Heart left ventricle (tissue), 16 donors: ENCODE data around the gene ARMH3. TPM values are rescaled to one million over a fixed set of nuclear protein-coding genes. Genes with fewer than 3 reads are reported as not detected.

Experiments
- ATAC-seq, 4 donors: fragments of 200-7000 bp; cut with Tn5 transposase; one replicate each; pipeline ENCODE4 v1.9.1; 2020 to 2022; ENCODE audit warnings: moderate library complexity in 4 of 4, mild to moderate bottlenecking in 3 of 4, moderate number of reproducible peaks in 1 of 4
- DNase-seq, 5 donors: peaks; one replicate each; pipeline ENCODE4 v3.0.0-alpha.2; 2020
- H3K27ac ChIP-seq, 12 donors: fragments of 200-600 bp; sonication (generic) in 4 of 12; one replicate each; pipeline versions ENCODE4 v1.5.0 to v1.8.0; 2016 to 2022; ENCODE audit warnings: mild to moderate bottlenecking in 2 of 12
- H3K27me3 ChIP-seq, 9 donors: fragments of 200-600 bp; sonication (generic) in 2 of 9; one replicate each; pipeline versions ENCODE4 v1.5.1 to v1.8.0; 2016 to 2022; ENCODE audit warnings: mild to moderate bottlenecking in 3 of 9
- H3K36me3 ChIP-seq, 9 donors: fragments of 200-600 bp; sonication (generic) in 2 of 9; one replicate each; pipeline versions ENCODE4 v1.5.0 to v1.8.0; 2018 to 2022; ENCODE audit warnings: mild to moderate bottlenecking in 2 of 9
- H3K4me1 ChIP-seq, 12 donors: fragments of 200-600 bp; sonication (generic) in 4 of 12; one replicate each; pipeline versions ENCODE4 v1.5.0 to v1.8.0; 2016 to 2022; ENCODE audit warnings: mild to moderate bottlenecking in 3 of 12
- H3K4me3 ChIP-seq, 12 donors: fragments of 200-600 bp; sonication (generic) in 4 of 12; one replicate each; pipeline versions ENCODE4 v1.5.0 to v1.8.0; 2017 to 2022; ENCODE audit warnings: mild to moderate bottlenecking in 9 of 12, moderate library complexity in 4 of 12
- H3K9me3 ChIP-seq, 12 donors: fragments of 200-600 bp; sonication (generic) in 4 of 12; one replicate each; pipeline versions ENCODE4 v1.5.0 to v1.8.0; 2016 to 2022; ENCODE audit warnings: mild to moderate bottlenecking in 1 of 12
- CTCF ChIP-seq, 12 donors: fragments of 200-600 bp; sonication (generic) in 4 of 12; IDR thresholded peaks; one replicate each; pipeline versions ENCODE4 v1.5.0 to v1.8.0; 2018 to 2022; ENCODE audit warnings: antibody characterized with exemption in 12 of 12, mild to moderate bottlenecking in 5 of 12
- POLR2A ChIP-seq, 2 donors: fragments of 450-650 bp; IDR thresholded peaks; one replicate each; pipeline ENCODE4 v1.6.1; 2017; ENCODE audit warnings: antibody characterized with exemption in 2 of 2, mild to moderate bottlenecking in 2 of 2, moderate library complexity in 2 of 2
- WGBS, 4 donors: extraction: QIAGEN DNeasy Blood & Tissue Kit in 2 of 4; methylation state at CpG; one replicate each; pipeline versions ENCODE4 v1.1.5 to v1.1.7; 2013 to 2018; 5-methylcytosine and 5-hydroxymethylcytosine counted together
- intact Hi-C, 10 donors: fragments of 100-400 bp; cut with DNase I; formaldehyde crosslinking; loops; one replicate each; pipeline versions ENCODE4 v1.11.1 to v1.14.2; 2022
- polyA plus RNA-seq, 2 donors: library from polyadenylated mRNA; stranded (reverse); fragments of 200-250 nt; gene quantifications; one replicate each; pipeline ENCODE4 v1.2.3, GENCODE V29; 2013
- total RNA-seq, 9 donors: library from RNA; depleted of rRNA in 2 of 9; stranded (reverse); fragments of >200 nt in 2 of 9; fragmentation: NEBNext Ultra II Directional in 3 of 9; extraction: Animal tissue kit (Norgen Biotek cat#: 25700) in 3 of 9; gene quantifications; one replicate each; pipeline versions ENCODE4 v1.1.0 to v1.2.4, GENCODE V29; 2016 to 2023
- donor health status: ischemic (EF 13 %, LVEDD 7.1; RV severe dilation, severe dysfunction).
- donor health status: healthy with polysubstance abuse.
- donor health status: DM: no; HTN: yes; CAD: no.
- donor health status: DM: no; HTN: no; CAD: no.
- donor health status: ischemic (EF 25% LVEDD 6.9; RV normal size, moderate dysfunction).
- donor health status: ischemic (EF 25% LVEDD 5.7; RV mildly dilated, moderate dysfunction).
- donor health status: healthy.
- donor health status: DM: yes; HTN: yes; CAD: no.
- donor health status: ischemic (EF 35%, LVEDD 5.7; RV mildly dilated, moderate dysfunction).
- donor health status: nonischemic (EF 11% LVEDD 7.7; RV severe dilation, severe dysfunction).
- donor health status: DM: yes; HTN: yes; CAD: no.
- donor health status: PGD.
- donor health status: ischemic (EF 29% LVEDD 5.4; RV normal size, mild dysfunction).
- donor health status: nonischemic (EF 23%, LVEDD 6.1; RV moderate dilation, normal function).

ARMH3 gene
- total and polyA plus RNA-seq, 11 donors: 28.5 to 84.2 (median 43.9) TPM

- WGBS, 4 donors: 47 to 57% (median 53%) methylated on average over 5 of the region's 5 CpGs
- H3K9me3 ChIP-seq: no peaks in the 10 kb centered on the region
- H3K4me1 ChIP-seq: peaks cover 0 to 53% (median 12%) of the 10 kb centered on the region in 12 donors
- no peak overlapping the region for H3K4me3 ChIP-seq
- no peak for TF ChIP-seq CTCF (IDR thresholded peaks at IDR 0.05)
- no peak for TF ChIP-seq POLR2A (IDR thresholded peaks at IDR 0.05)
- peak in 4 of 5 donors; percentile 57 to 82 (median 66) for DNase-seq
- no peaks in the 10 kb centered on the region for H3K27me3 ChIP-seq
- H3K27ac ChIP-seq: peak overlapping the region; percentile 73 to 95 (median 87)
- intact Hi-C loops: loop anchor here in 3 of 10 donors (2.0 to 10.0 kb wide), 2 partner anchors 23 to 67 kb away; no protein-coding TSS in a partner anchor
- H3K36me3 ChIP-seq: peaks cover 0 to 30% (median 7%) of the 10 kb centered on the region in 9 donors
- ATAC-seq: peak; percentile 88 to 93 (median 92)
These were observed 94.1 kb downstream of the ARMH3 start for GRCh38 chr10:101961591-101962498.

- H3K27ac ChIP-seq: peak overlapping the region; percentile 73 to 95 (median 87)
- H3K4me3 ChIP-seq: no peak overlapping the region
- H3K36me3 ChIP-seq: peaks cover 0 to 35% (median 15%) of the 10 kb centered on the region in 9 donors
- no peaks in the 10 kb centered on the region for H3K9me3 ChIP-seq
- intact Hi-C loops: loop anchor here in 3 of 10 donors (2.0 to 10.0 kb wide), 2 partner anchors 22 to 66 kb away; no protein-coding TSS in a partner anchor
- peaks cover 0 to 48% (median 11%) of the 10 kb centered on the region in 12 donors for H3K4me1 ChIP-seq
- no peak for DNase-seq
- no peaks in the 10 kb centered on the region for H3K27me3 ChIP-seq
- 55 to 66% (median 65%) methylated on average over 6 of the region's 6 CpGs for WGBS, 4 donors
- TF ChIP-seq POLR2A (IDR thresholded peaks at IDR 0.05): no peak
- TF ChIP-seq CTCF (IDR thresholded peaks at IDR 0.05): no peak
- ATAC-seq: peak in 2 of 4 donors; percentile 23 to 26
These were observed 95.0 kb downstream of the ARMH3 start for GRCh38 chr10:101960879-101961395.

GRCh38 chr10:101959346-101959916 is 96.5 kb downstream of the ARMH3 start:
- no peak for TF ChIP-seq POLR2A (IDR thresholded peaks at IDR 0.05)
- TF ChIP-seq CTCF (IDR thresholded peaks at IDR 0.05): no peak
- 85 to 93% (median 87%) methylated on average over 8 of the region's 8 CpGs for WGBS, 4 donors
- DNase-seq: no peak
- Histone ChIP-seq H3K27ac (peak overlapping the region in 7 of 12 donors; percentile 16 to 91 (median 88)), H3K36me3 (peaks cover 0 to 46% (median 27%) of the 10 kb centered on the region in 9 donors), H3K4me3 (no peak overlapping the region), H3K9me3 (no peaks in the 10 kb centered on the region), H3K4me1 (peaks cover 0 to 38% (median 8%) of the 10 kb centered on the region in 12 donors), H3K27me3 (no peaks in the 10 kb centered on the region)
- intact Hi-C loops: no loop called here
- ATAC-seq: no peak

- Histone ChIP-seq H3K4me1 (peaks cover 0 to 38% (median 8%) of the 10 kb centered on the region in 12 donors), H3K27me3 (no peaks in the 10 kb centered on the region), H3K36me3 (peaks cover 0 to 53% (median 33%) of the 10 kb centered on the region in 9 donors), H3K27ac (peak overlapping the region in 3 of 12 donors; percentile 87 to 90 (median 88)), H3K4me3 (no peak overlapping the region), H3K9me3 (no peaks in the 10 kb centered on the region)
- intact Hi-C loops: no loop called here
- 74 to 89% (median 80%) methylated on average over 1 of the region's 1 CpG for WGBS, 4 donors
- TF ChIP-seq POLR2A (IDR thresholded peaks at IDR 0.05) (no peak), CTCF (IDR thresholded peaks at IDR 0.05) (no peak)
- ATAC-seq (no peak), DNase-seq (no peak)
These were observed 97.3 kb downstream of the ARMH3 start for GRCh38 chr10:101958691-101959090.
